Gastroesophageal sphincter (tissue), 3 donors: Measurements from ENCODE around the gene TMTC4.

Source experiments
- POLR2A ChIP-seq, 2 donors: fragments of 450-650 bp; IDR thresholded peaks; one replicate each; pipeline ENCODE4 v1.6.1; 2017; ENCODE audit warnings: antibody characterized with exemption in 2 of 2, mild to moderate bottlenecking in 2 of 2, moderate library complexity in 1 of 2
- TF ChIP-seq, protein P1 (sequence below), 4 experiments: fragments of 200-600 bp in 2 of 4; fragments of 450-650 bp in 2 of 4; sonication (generic) in 1 of 4; IDR thresholded peaks; one replicate each; pipeline ENCODE4 v1.5.1; 2017 to 2019; ENCODE audit warnings: antibody characterized with exemption in 4 of 4, mild to moderate bottlenecking in 2 of 4, moderate library complexity in 2 of 4

DNA sequence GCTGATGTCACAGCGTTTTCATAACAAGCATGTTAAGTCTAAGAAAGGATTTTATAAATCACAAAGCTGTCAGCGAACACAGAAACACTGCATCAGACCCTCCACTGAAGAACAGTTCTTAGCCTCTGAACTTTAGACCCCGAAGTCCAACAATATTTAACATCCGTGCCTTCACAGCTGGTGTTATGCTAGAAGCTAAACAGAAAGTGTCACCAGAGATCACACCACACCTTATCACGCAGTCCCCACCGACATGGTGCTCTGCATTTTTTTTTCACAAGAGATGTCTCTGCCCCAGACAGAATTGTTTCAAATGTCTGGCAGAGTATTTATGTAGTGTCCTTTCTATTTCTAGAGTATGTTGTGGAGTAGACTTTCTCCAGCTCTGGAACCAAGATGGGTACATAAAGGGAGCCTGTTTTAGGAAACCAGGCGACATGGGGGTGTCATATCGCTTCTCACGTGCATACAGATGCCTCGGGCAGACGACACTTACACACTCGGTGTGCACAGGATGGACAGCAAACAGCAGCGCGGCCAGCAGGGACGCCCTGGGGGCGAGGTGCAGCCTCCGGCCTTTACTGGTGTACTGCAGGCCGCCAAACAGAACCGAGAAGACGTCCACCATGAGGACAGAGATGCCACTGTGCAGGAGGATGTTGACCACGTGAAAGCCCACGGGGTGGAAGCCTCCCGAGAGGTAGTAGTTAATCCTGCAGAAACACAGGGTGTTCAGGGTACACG, 12.0 kb downstream of the TMTC4 start:
- TF ChIP-seq, protein P1, sequence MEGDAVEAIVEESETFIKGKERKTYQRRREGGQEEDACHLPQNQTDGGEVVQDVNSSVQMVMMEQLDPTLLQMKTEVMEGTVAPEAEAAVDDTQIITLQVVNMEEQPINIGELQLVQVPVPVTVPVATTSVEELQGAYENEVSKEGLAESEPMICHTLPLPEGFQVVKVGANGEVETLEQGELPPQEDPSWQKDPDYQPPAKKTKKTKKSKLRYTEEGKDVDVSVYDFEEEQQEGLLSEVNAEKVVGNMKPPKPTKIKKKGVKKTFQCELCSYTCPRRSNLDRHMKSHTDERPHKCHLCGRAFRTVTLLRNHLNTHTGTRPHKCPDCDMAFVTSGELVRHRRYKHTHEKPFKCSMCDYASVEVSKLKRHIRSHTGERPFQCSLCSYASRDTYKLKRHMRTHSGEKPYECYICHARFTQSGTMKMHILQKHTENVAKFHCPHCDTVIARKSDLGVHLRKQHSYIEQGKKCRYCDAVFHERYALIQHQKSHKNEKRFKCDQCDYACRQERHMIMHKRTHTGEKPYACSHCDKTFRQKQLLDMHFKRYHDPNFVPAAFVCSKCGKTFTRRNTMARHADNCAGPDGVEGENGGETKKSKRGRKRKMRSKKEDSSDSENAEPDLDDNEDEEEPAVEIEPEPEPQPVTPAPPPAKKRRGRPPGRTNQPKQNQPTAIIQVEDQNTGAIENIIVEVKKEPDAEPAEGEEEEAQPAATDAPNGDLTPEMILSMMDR (IDR thresholded peaks at IDR 0.05) = no peak
- no peak for TF ChIP-seq POLR2A (IDR thresholded peaks at IDR 0.05)
